Mucosa of rectum (tissue), 2 donors: ENCODE data around the gene ARRDC3.
A peak's percentile ranks its signal among the peaks of the same experiment; 100 is the strongest.
"Not testable (repeated sequence)": the region's sequence is repeated elsewhere in the genome, so short reads cannot be mapped to it uniquely, and the experiment has no call there.

Experiments
- H3K27ac ChIP-seq, 2 donors: one replicate each; pipeline ENCODE4 v1.7.0; 2013; ENCODE audit warnings: inconsistent platforms in 2 of 2, low read depth in 2 of 2, low read length in 2 of 2
- H3K27me3 ChIP-seq, 2 donors: one replicate each; pipeline ENCODE4 v1.7.0; 2013; ENCODE audit warnings: low read length in 2 of 2; ENCODE audit not compliant: control insufficient read depth in 2 of 2, insufficient read depth in 2 of 2
- H3K36me3 ChIP-seq, 2 donors: one replicate each; pipeline ENCODE4 v1.7.0; 2013; ENCODE audit warnings: low read length in 2 of 2; ENCODE audit not compliant: control insufficient read depth in 2 of 2, insufficient read depth in 2 of 2
- H3K4me1 ChIP-seq, 2 donors: one replicate each; pipeline ENCODE4 v1.7.0; 2013; ENCODE audit warnings: low read length in 2 of 2, mild to moderate bottlenecking in 1 of 2; ENCODE audit not compliant: control insufficient read depth in 2 of 2, insufficient read depth in 2 of 2
- H3K4me3 ChIP-seq, 2 donors: one replicate each; pipeline ENCODE4 v1.7.0; 2013; ENCODE audit warnings: low read length in 2 of 2
- H3K9ac ChIP-seq, 2 donors: one replicate each; pipeline ENCODE4 v1.7.0; 2013; ENCODE audit warnings: low read length in 2 of 2, low read depth in 1 of 2, mild to moderate bottlenecking in 1 of 2
- H3K9me3 ChIP-seq, 2 donors: one replicate each; pipeline ENCODE4 v1.7.0; 2013; ENCODE audit warnings: low read length in 2 of 2; ENCODE audit not compliant: control insufficient read depth in 2 of 2
- donor health status: healthy.
- donor health status: Normal muscosa, but diverticular disease.

ARRDC3 gene

DNA sequence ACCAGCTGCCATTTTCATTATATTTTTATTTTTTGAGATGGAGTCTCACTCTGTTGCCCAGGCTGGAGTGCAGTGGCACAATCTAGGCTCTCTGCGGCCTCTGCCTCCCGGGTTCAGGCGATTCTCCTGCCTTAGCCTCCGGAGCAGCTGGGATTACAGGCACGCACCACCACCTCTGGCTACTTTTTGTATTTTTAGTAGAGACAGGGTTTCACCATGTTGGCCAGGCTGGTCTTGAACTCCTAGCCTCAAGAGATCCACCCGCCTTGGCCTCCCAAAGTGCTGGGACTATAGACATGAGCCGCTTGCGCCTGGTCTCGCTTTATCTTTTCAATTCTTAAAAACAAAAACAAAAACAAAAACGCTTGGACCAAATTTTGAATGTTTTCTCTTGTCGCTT is 2.5 kb upstream of the ARRDC3 start:
- not testable (repeated sequence) for H3K4me3 ChIP-seq, H3K27ac ChIP-seq, H3K9ac ChIP-seq, H3K4me1 ChIP-seq, H3K36me3 ChIP-seq, H3K27me3 ChIP-seq, H3K9me3 ChIP-seq

- H3K36me3 ChIP-seq: no peaks in the 10 kb centered on the region
- H3K27me3 ChIP-seq: no peaks in the 10 kb centered on the region
- H3K4me1 ChIP-seq: peaks cover 7% of the 10 kb centered on the region in 2 donors
- no peaks in the 10 kb centered on the region for H3K9me3 ChIP-seq
- H3K9ac ChIP-seq: peak overlapping the region; percentile 94 to 100
- peak overlapping the region; percentile 91 to 99 for H3K4me3 ChIP-seq
- peak overlapping the region; percentile 98 to 99 for H3K27ac ChIP-seq
Measured at GRCh38 chr5:91384671-91385430, 1.7 kb upstream of the ARRDC3 start.

- peak overlapping the region; percentile 98 to 99 for H3K27ac ChIP-seq
- no peaks in the 10 kb centered on the region for H3K36me3 ChIP-seq
- H3K4me3 ChIP-seq: peak overlapping the region; percentile 91 to 99
- H3K9ac ChIP-seq: peak overlapping the region; percentile 94 to 100
- no peaks in the 10 kb centered on the region for H3K27me3 ChIP-seq
- peaks cover 7 to 8% of the 10 kb centered on the region in 2 donors for H3K4me1 ChIP-seq
- H3K9me3 ChIP-seq: no peaks in the 10 kb centered on the region
Measured at GRCh38 chr5:91383956-91384300, 811 bp upstream of the ARRDC3 start.

DNA sequence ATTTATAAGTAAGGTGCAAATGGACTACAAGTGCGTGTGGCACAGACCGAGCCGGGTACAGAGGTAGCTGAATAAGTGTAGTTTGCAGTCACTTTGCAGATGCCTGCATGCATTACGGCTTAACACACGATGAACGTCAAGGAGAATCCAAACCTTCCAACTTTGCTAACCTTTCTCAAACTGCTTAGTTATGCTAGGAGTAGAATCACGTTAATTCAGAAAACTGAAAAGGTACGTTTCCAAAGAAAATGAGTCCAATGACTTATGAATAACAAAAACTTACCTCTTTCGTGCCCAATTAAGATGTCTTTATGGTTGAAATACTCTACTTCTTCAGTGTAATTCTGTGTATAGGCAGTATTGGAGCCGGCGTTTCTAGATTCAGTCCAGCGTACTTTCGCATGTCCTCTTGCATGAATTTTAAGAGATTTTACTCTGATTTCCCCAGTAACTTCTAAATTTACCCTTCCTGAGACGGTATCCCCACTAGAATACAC is 539 bp downstream of the ARRDC3 start:
- Histone ChIP-seq H3K4me3 (peak overlapping the region; percentile 91 to 99), H3K36me3 (peaks cover 2 to 5% of the 10 kb centered on the region in 2 donors), H3K27me3 (no peaks in the 10 kb centered on the region), H3K9me3 (no peaks in the 10 kb centered on the region), H3K9ac (peak overlapping the region; percentile 97 to 100), H3K4me1 (peaks cover 10% of the 10 kb centered on the region in 2 donors), H3K27ac (peak overlapping the region; percentile 98 to 99)

GRCh38 chr5:91381774-91382359 is 1.2 kb downstream of the ARRDC3 start:
- Histone ChIP-seq H3K27me3 (no peaks in the 10 kb centered on the region), H3K9me3 (no peaks in the 10 kb centered on the region), H3K27ac (peak overlapping the region; percentile 98 to 99), H3K4me1 (peaks cover 10% of the 10 kb centered on the region in 2 donors), H3K4me3 (peak overlapping the region; percentile 91 to 99), H3K9ac (peak overlapping the region; percentile 97 to 100), H3K36me3 (peaks cover 2 to 7% of the 10 kb centered on the region in 2 donors)

DNA sequence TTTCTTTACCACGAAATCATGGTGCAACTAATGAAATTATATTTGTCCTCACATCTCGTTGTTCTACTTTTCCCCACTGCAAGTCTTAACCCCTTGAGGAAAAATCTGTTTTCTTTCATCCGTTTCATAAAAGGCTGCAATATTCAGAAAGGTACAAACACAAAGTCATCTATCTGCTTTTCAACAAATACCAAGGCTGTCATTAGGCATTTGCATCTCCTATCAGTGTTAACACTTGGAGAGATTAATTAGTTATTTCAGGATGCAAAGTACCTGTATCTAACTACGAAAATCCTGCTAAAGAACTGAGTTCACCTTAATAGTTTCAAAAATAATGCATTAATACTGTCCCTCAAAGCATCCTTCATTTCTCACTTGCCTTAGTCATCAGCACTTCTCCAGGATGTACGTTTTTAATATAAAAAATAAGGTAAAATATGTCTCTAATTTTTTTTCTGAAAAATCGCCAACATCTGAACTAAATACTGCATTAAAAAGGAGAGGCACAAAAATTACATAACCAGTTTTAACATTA is 1.8 kb downstream of the ARRDC3 start:
- Histone ChIP-seq H3K27ac (peak overlapping the region; percentile 98 to 99), H3K4me1 (peaks cover 10% of the 10 kb centered on the region in 2 donors), H3K27me3 (no peaks in the 10 kb centered on the region), H3K4me3 (peak overlapping the region; percentile 91 to 99), H3K9me3 (no peaks in the 10 kb centered on the region), H3K9ac (peak overlapping the region; percentile 97 to 100), H3K36me3 (peaks cover 2 to 11% of the 10 kb centered on the region in 2 donors)

DNA sequence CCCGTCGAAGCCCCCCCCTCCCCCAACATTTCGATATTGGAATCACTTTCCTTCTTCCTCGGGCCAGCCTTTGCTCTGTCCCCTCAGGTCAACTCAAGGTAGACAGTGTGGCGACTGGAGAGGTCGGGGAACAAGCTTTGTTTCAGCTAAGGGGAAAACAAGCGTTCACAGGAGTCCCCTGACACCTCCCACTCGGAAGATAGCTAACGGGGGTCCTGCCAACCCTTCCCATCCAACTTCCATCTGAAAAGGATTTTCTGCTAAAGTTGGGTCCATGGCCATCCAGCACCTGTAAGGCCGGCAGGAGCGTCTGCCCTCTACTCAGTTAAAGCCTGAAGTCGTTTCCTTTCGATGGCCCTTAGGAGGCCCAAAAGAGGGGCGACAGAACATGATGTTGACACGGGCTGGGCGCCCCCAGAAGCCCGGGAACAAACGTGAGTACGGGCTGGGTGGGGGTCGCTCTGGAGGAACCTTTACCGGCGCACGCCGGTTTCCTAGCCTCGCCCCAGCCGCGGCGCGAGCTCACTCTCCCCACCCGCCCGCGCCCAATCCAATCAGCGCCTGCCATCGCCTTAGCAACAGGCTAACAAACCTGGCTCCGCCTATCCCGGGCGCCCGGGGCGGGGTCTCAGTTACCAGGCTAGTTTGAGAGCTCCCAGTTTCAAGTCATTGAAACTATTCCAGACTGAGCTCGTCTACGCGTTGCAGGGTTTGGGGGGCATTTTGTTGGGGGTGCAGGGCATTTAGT is 2.5 kb downstream of the ARRDC3 start:
- peak overlapping the region; percentile 99 to 100 for H3K9ac ChIP-seq
- H3K36me3 ChIP-seq: peaks cover 5 to 14% of the 10 kb centered on the region in 2 donors
- H3K27ac ChIP-seq: peak overlapping the region; percentile 98 to 99
- peaks cover 10% of the 10 kb centered on the region in 2 donors for H3K4me1 ChIP-seq
- no peaks in the 10 kb centered on the region for H3K27me3 ChIP-seq
- H3K4me3 ChIP-seq: peak overlapping the region; percentile 91 to 99
- no peaks in the 10 kb centered on the region for H3K9me3 ChIP-seq

DNA sequence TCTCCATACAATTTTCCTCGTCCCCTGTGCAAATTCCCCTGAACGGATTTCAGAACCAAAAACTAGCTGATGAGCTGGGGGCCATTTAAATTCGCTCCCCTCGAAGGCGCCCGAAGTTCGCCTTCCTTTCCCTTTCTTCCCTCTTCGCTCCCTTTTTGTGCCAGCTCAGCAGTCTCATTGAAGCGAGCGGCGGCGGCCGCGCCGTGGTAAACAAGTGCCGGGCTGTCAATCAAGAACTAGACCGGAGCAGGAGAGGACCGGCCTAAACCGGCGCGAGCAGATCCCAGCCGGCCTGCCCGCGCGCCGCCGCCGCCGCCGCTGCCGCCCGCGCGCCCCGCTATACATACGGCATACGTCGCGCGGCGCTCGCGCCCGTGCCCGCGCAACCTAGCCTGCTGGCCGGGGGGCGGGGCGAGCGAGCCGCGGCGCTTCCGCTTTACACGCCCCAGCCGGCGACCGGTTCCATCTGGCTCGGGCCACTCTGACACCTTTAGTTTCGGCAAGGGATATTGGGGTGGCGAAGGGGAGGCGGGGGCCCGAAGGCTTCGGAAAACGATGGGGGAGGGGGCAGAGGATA is 3.1 kb downstream of the ARRDC3 start:
- H3K27me3 ChIP-seq: no peaks in the 10 kb centered on the region
- peak overlapping the region; percentile 91 to 99 for H3K4me3 ChIP-seq
- peak overlapping the region; percentile 99 to 100 for H3K9ac ChIP-seq
- H3K36me3 ChIP-seq: peaks cover 9 to 19% of the 10 kb centered on the region in 2 donors
- no peaks in the 10 kb centered on the region for H3K9me3 ChIP-seq
- peaks cover 10% of the 10 kb centered on the region in 2 donors for H3K4me1 ChIP-seq
- H3K27ac ChIP-seq: peak overlapping the region; percentile 98 to 99

GRCh38 chr5:91379246-91379913 is 3.7 kb downstream of the ARRDC3 start:
- Histone ChIP-seq H3K4me1 (peaks cover 5 to 6% of the 10 kb centered on the region in 2 donors), H3K27ac (peak overlapping the region; percentile 98 to 99), H3K36me3 (peaks cover 16 to 26% of the 10 kb centered on the region in 2 donors), H3K9me3 (no peaks in the 10 kb centered on the region), H3K9ac (peak overlapping the region; percentile 98 to 100), H3K27me3 (no peaks in the 10 kb centered on the region), H3K4me3 (peak overlapping the region; percentile 85 to 99)
